Pulmonary artery endothelial cell (primary cell): ENCODE data around the gene EXD3. TPM values are rescaled to one million over a fixed set of nuclear protein-coding genes. Genes with fewer than 3 reads are reported as not detected.
"Not testable (repeated sequence)": the region's sequence is repeated elsewhere in the genome, so short reads cannot be mapped to it uniquely, and the experiment has no call there.

Experiments
- DNase-seq: peaks from one replicate; pipeline ENCODE4 v3.0.0-alpha.2; 2011; ENCODE audit warnings: low read depth, low spot score
- total RNA-seq: library from RNA; depleted of rRNA; stranded (reverse); fragments of >200 nt; gene quantifications from 2 replicates; pipeline ENCODE4 v1.2.3, GENCODE V29; 2014

Gene EXD3
- total RNA-seq, 1 donor from 2014 or later: 24.3 TPM

- DNase-seq: no peak
Observed at GRCh38 chr9:137458194-137459151, 35.5 kb upstream of the EXD3 start.

- DNase-seq: no peak
Observed at GRCh38 chr9:137457406-137458193, 34.6 kb upstream of the EXD3 start.

GRCh38 chr9:137456864-137457405 lies 34.0 kb upstream of the EXD3 start:
- no peak for DNase-seq

- no peak for DNase-seq
Observed at GRCh38 chr9:137456061-137456863, 33.3 kb upstream of the EXD3 start.

GRCh38 chr9:137455359-137455991 lies 32.5 kb upstream of the EXD3 start:
- no peak for DNase-seq

GRCh38 chr9:137454597-137455358 lies 31.8 kb upstream of the EXD3 start:
- no peak for DNase-seq

- no peak for DNase-seq
Observed at GRCh38 chr9:137454145-137454596, 31.2 kb upstream of the EXD3 start.

- peak; percentile 39 for DNase-seq
Observed at GRCh38 chr9:137453643-137454081, 30.7 kb upstream of the EXD3 start.

GRCh38 chr9:137452761-137453642 lies 30.0 kb upstream of the EXD3 start:
- DNase-seq: no peak

GRCh38 chr9:137452006-137452760 lies 29.2 kb upstream of the EXD3 start:
- DNase-seq: no peak

GRCh38 chr9:137451264-137452005 lies 28.5 kb upstream of the EXD3 start:
- DNase-seq: not testable (repeated sequence)

GRCh38 chr9:137450539-137451222 lies 27.7 kb upstream of the EXD3 start:
- DNase-seq: not testable (repeated sequence)

- DNase-seq: no peak
Observed at GRCh38 chr9:137449931-137450538, 27.1 kb upstream of the EXD3 start.

- DNase-seq: no peak
Observed at GRCh38 chr9:137449081-137449844, 26.3 kb upstream of the EXD3 start.

GRCh38 chr9:137448602-137448962 lies 25.6 kb upstream of the EXD3 start:
- DNase-seq: no peak
